K562 (cell line): Measurements from ENCODE around the gene ZNF358. TPM values are rescaled to one million over a fixed set of nuclear protein-coding genes. Genes with fewer than 3 reads are reported as not detected.

Experiments used
- E2F3 ChIP-seq: fragments of 250-450 bp; sonication (Bioruptor Pico); IDR thresholded peaks from 2 replicates; pipeline ENCODE4 v1.4.0; 2020; ENCODE audit warnings: mild to moderate bottlenecking
- E2F4 ChIP-seq: sonication (generic); formaldehyde crosslinking; IDR thresholded peaks from 2 replicates; pipeline ENCODE4 v1.8.0; 2022; ENCODE audit warnings: mild to moderate bottlenecking, low read depth, missing genetic modification reagents
- PURB ChIP-seq: sonication (generic); formaldehyde crosslinking; IDR thresholded peaks from 2 replicates; pipeline ENCODE4 v1.9.0; 2021; ENCODE audit warnings: low read depth, mild to moderate bottlenecking, missing genetic modification reagents
- RBM34 ChIP-seq: fragments of 200-400 bp; formaldehyde crosslinking; IDR thresholded peaks from 2 replicates; pipeline ENCODE4 v1.6.1; 2018; ENCODE audit warnings: low read length, borderline replicate concordance; ENCODE audit not compliant: insufficient read depth
- TEAD1 ChIP-seq, 2 experiments: fragments of 450-650 bp in 1 of 2; sonication (generic) in 1 of 2; formaldehyde crosslinking; IDR thresholded peaks; 2 replicates each; pipeline versions ENCODE4 v1.4.0 to v1.8.0; 2020 to 2022; ENCODE audit warnings: mild to moderate bottlenecking in 2 of 2, missing genetic modification reagents in 1 of 2
- ZNF830 ChIP-seq: fragments of 250-450 bp; sonication (Bioruptor Pico); IDR thresholded peaks from 2 replicates; pipeline ENCODE4 v1.5.0; 2021; ENCODE audit warnings: mild to moderate bottlenecking
- polyA plus RNA-seq, 8 experiments: library from polyadenylated mRNA; depleted of rRNA in 4 of 8; stranded (reverse) in 5 of 8; unstranded in 3 of 8; fragments of >200 nt; fragmentation: Nextera tagmentation in 2 of 8; fragmentation: Illumina TruSeq in 1 of 8; extraction: Ambion mirVana in 2 of 8; extraction: Trizol in 1 of 8; gene quantifications; 2 replicates each; pipeline versions ENCODE4 v1.2.1 to v1.2.3, GENCODE V29; 2011 to 2014; ENCODE audit warnings: inconsistent platforms in 1 of 8, missing spikeins in 1 of 8
- total RNA-seq, 7 experiments: library from RNA; depleted of rRNA in 6 of 7; stranded (reverse); fragments of >200 nt in 6 of 7; fragmentation: Illumina TruSeq in 2 of 7; extraction: Trizol in 2 of 7; gene quantifications; 2 replicates each; pipeline versions ENCODE4 v1.2.1 to v1.2.3, GENCODE V29; 2011 to 2021; ENCODE audit warnings: low replicate concordance in 1 of 7
- TF ChIP-seq, protein P1 (sequence below), 2 experiments: fragments of 450-650 bp; IDR thresholded peaks; 2 replicates each; pipeline ENCODE4 v1.6.1; 2018; ENCODE audit warnings: mild to moderate bottlenecking in 2 of 2, low read depth in 1 of 2; ENCODE audit not compliant: partially characterized antibody in 2 of 2
- TF ChIP-seq, protein P2 (sequence below), 2 experiments: fragments of 450-650 bp; formaldehyde crosslinking in 1 of 2; IDR thresholded peaks; 2 replicates each; pipeline versions ENCODE4 v1.4.0 to v1.6.1; 2014 to 2020; ENCODE audit warnings: mild to moderate bottlenecking in 2 of 2, borderline replicate concordance in 1 of 2, low read depth in 1 of 2
- TF ChIP-seq, protein P3 (sequence below): fragments of 450-650 bp; formaldehyde crosslinking; IDR thresholded peaks from 2 replicates; pipeline ENCODE4 v1.4.0; 2022; ENCODE audit warnings: mild to moderate bottlenecking, moderate library complexity

ZNF358 gene
- total and polyA plus RNA-seq, 9 of the 15 experiments (the other 6 are each of a cell fraction or from before 2014, with no cell fraction given), result 0.04 to 17.2 (median 4.9) TPM

GRCh38 chr19:7522072-7522922 is 6.4 kb downstream of the ZNF358 start, which contains the start of gene MCOLN1 (continued):
- TF ChIP-seq, protein P1, sequence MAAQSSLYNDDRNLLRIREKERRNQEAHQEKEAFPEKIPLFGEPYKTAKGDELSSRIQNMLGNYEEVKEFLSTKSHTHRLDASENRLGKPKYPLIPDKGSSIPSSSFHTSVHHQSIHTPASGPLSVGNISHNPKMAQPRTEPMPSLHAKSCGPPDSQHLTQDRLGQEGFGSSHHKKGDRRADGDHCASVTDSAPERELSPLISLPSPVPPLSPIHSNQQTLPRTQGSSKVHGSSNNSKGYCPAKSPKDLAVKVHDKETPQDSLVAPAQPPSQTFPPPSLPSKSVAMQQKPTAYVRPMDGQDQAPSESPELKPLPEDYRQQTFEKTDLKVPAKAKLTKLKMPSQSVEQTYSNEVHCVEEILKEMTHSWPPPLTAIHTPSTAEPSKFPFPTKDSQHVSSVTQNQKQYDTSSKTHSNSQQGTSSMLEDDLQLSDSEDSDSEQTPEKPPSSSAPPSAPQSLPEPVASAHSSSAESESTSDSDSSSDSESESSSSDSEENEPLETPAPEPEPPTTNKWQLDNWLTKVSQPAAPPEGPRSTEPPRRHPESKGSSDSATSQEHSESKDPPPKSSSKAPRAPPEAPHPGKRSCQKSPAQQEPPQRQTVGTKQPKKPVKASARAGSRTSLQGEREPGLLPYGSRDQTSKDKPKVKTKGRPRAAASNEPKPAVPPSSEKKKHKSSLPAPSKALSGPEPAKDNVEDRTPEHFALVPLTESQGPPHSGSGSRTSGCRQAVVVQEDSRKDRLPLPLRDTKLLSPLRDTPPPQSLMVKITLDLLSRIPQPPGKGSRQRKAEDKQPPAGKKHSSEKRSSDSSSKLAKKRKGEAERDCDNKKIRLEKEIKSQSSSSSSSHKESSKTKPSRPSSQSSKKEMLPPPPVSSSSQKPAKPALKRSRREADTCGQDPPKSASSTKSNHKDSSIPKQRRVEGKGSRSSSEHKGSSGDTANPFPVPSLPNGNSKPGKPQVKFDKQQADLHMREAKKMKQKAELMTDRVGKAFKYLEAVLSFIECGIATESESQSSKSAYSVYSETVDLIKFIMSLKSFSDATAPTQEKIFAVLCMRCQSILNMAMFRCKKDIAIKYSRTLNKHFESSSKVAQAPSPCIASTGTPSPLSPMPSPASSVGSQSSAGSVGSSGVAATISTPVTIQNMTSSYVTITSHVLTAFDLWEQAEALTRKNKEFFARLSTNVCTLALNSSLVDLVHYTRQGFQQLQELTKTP (IDR thresholded peaks at IDR 0.05; ENCODE audit: low read depth in 1 of 2, partially characterized antibody in 2 of 2), result peak in 1 of 2 experiments; percentile 56
- peak; percentile 92; the same call in 1 of the 2 replicates for TF ChIP-seq E2F4 (CRISPR knock-in tag)
- TF ChIP-seq, protein P2, sequence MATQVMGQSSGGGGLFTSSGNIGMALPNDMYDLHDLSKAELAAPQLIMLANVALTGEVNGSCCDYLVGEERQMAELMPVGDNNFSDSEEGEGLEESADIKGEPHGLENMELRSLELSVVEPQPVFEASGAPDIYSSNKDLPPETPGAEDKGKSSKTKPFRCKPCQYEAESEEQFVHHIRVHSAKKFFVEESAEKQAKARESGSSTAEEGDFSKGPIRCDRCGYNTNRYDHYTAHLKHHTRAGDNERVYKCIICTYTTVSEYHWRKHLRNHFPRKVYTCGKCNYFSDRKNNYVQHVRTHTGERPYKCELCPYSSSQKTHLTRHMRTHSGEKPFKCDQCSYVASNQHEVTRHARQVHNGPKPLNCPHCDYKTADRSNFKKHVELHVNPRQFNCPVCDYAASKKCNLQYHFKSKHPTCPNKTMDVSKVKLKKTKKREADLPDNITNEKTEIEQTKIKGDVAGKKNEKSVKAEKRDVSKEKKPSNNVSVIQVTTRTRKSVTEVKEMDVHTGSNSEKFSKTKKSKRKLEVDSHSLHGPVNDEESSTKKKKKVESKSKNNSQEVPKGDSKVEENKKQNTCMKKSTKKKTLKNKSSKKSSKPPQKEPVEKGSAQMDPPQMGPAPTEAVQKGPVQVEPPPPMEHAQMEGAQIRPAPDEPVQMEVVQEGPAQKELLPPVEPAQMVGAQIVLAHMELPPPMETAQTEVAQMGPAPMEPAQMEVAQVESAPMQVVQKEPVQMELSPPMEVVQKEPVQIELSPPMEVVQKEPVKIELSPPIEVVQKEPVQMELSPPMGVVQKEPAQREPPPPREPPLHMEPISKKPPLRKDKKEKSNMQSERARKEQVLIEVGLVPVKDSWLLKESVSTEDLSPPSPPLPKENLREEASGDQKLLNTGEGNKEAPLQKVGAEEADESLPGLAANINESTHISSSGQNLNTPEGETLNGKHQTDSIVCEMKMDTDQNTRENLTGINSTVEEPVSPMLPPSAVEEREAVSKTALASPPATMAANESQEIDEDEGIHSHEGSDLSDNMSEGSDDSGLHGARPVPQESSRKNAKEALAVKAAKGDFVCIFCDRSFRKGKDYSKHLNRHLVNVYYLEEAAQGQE (IDR thresholded peaks at IDR 0.05; ENCODE audit: borderline replicate concordance), result peak; percentile 99
- TF ChIP-seq, protein P2 (CRISPR knock-in tag; IDR thresholded peaks at IDR 0.05; ENCODE audit: low read depth), result peak; percentile 88
- no peak for TF ChIP-seq RBM34
- TF ChIP-seq TEAD1 (CRISPR knock-in tag; IDR thresholded peaks at IDR 0.05), result peak; percentile 8 to 77; a peak in 1 of 4 replicates
- no peak for TF ChIP-seq PURB (CRISPR knock-in tag)
- peak; percentile 59; the same call in 1 of the 2 replicates for TF ChIP-seq E2F3 (CRISPR knock-in tag)
- TF ChIP-seq, protein P3, sequence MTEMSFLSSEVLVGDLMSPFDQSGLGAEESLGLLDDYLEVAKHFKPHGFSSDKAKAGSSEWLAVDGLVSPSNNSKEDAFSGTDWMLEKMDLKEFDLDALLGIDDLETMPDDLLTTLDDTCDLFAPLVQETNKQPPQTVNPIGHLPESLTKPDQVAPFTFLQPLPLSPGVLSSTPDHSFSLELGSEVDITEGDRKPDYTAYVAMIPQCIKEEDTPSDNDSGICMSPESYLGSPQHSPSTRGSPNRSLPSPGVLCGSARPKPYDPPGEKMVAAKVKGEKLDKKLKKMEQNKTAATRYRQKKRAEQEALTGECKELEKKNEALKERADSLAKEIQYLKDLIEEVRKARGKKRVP, result no peak; the same call in 1 of the 2 replicates
- no peak for TF ChIP-seq ZNF830
